ENCODE data around the gene LGR6. TPM values are rescaled to one million over a fixed set of nuclear protein-coding genes. Genes with fewer than 3 reads are reported as not detected.

Gene LGR6
- total RNA-seq, 1 experiment from 2014 or later: 0.56 TPM

DNA sequence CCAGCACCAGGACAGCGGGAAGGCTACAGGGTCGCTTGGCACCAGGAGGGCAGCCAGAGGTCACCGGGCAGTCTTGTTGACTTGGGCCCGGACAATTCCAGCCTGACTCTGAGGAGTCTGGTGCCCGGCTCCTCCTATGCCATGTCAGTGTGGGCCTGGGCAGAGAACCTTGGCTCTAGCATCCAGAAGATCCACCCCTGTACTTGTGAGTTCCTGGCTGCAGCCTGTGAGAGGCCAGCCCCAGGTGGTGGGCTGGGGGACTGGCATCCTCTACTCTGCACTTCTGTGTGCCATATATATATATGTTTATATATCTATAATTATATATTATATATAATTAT lies 21.6 kb upstream of the LGR6 start:
- H3K27ac Mint-ChIP-seq (ENCODE audit: low read depth, unreplicated experiment): no peak overlapping the region
- TF ChIP-seq, protein P1, sequence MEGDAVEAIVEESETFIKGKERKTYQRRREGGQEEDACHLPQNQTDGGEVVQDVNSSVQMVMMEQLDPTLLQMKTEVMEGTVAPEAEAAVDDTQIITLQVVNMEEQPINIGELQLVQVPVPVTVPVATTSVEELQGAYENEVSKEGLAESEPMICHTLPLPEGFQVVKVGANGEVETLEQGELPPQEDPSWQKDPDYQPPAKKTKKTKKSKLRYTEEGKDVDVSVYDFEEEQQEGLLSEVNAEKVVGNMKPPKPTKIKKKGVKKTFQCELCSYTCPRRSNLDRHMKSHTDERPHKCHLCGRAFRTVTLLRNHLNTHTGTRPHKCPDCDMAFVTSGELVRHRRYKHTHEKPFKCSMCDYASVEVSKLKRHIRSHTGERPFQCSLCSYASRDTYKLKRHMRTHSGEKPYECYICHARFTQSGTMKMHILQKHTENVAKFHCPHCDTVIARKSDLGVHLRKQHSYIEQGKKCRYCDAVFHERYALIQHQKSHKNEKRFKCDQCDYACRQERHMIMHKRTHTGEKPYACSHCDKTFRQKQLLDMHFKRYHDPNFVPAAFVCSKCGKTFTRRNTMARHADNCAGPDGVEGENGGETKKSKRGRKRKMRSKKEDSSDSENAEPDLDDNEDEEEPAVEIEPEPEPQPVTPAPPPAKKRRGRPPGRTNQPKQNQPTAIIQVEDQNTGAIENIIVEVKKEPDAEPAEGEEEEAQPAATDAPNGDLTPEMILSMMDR (IDR thresholded peaks at IDR 0.05; ENCODE audit: unreplicated experiment): no peak
- CTCF ChIA-PET: no interaction called here
- DNase-seq (ENCODE audit: unreplicated experiment): no peak
- no peaks in the 10 kb centered on the region for H3K36me3 Mint-ChIP-seq (ENCODE audit: insufficient read depth, unreplicated experiment)
- POLR2A ChIA-PET: no interaction called here
- no peak overlapping the region for H3K4me3 Mint-ChIP-seq (ENCODE audit: unreplicated experiment)
- intact Hi-C loops (cut with micrococcal nuclease): no loop called here
- H3K27me3 Mint-ChIP-seq (ENCODE audit: insufficient read depth, unreplicated experiment): no peaks in the 10 kb centered on the region
- no peaks in the 10 kb centered on the region for H3K9me3 Mint-ChIP-seq (ENCODE audit: unreplicated experiment)
- BruUV-seq (replicated peaks): no TSS peak
- H3K4me1 Mint-ChIP-seq (ENCODE audit: insufficient read depth, unreplicated experiment): no peaks in the 10 kb centered on the region

DNA sequence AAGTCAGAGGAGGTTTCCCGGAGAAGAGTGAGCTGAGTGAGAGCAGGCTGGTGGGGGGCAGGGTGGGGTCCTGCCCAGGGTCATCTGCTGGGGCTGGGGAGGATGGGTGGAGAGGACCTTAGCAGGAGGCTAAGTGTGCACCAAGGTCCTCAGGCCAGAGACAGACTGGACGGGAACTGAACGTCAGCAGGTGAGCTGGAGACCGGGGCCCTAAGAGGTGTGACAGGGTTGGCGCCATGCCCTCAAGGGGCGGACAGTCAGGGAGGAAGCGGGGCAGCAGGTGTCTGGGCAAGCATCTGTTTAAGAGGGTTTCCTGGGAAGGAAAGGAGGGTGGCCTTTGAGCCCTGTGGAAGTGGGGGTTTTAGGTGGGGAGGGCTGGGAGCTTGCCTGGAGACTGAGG lies 19.6 kb upstream of the LGR6 start:
- H3K27ac Mint-ChIP-seq (ENCODE audit: low read depth, unreplicated experiment): no peak overlapping the region
- CTCF ChIA-PET: interaction anchor here (0.6 to 4.8 kb wide), 8 partner anchors 11 to 851 kb away, joined by 3 to 49 read pairs (median 4); partner anchors contain the start of gene LGR6
- H3K9me3 Mint-ChIP-seq (ENCODE audit: unreplicated experiment): no peaks in the 10 kb centered on the region

DNA sequence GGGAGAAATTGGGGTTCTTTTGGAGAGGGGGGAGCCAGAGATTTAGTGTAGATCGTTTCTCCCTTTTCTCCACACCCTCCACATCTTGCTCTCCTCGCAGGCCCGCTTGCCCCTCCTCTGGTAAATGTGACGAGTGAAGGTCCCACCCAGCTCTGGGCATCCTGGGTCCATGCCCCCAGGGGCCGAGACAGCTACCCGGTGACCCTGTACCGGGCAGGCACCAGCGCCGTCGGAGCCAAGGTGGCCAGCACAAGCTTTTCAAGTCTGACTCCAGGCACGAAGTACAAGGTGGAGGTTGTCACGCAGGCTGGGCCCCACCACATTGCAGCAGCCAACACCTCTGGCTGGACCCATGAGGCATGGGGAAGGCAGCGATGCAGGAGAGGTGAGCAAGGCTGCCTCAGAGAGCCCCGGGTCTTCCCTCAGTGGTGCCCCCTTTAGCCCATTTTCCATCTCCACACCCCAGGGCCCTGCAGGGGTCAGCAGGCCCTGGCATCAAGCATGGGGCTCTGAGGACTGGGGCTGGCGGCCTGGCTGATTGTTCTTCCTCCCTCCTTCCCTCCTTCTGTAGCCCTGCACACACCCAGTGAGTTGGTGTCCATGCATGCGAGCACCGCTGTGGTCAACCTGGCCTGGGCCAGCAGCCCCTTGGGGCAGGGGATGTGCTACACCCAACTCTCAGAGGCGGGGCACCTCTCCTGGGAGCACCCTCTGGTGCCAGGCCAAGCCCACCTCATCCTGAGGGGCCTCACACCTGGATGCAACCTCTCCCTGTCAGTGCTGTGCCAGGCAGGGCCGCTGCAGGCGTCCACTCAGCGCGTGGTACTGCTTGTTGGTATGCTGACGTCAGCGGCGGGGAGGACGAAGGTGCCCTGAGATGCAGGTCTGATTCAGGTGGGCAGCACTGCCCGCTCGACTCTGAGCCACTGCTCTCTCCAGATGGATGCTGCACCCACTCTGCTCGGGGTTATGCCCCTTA lies 16.4 kb upstream of the LGR6 start:
- Mint-ChIP-seq H3K9me3 (ENCODE audit: unreplicated experiment) (no peaks in the 10 kb centered on the region), H3K4me3 (ENCODE audit: unreplicated experiment) (no peak overlapping the region), H3K36me3 (ENCODE audit: insufficient read depth, unreplicated experiment) (no peaks in the 10 kb centered on the region), H3K27me3 (ENCODE audit: insufficient read depth, unreplicated experiment) (peaks cover 24% of the 10 kb centered on the region), H3K27ac (ENCODE audit: low read depth, unreplicated experiment) (no peak overlapping the region), H3K4me1 (ENCODE audit: insufficient read depth, unreplicated experiment) (no peaks in the 10 kb centered on the region)
- CTCF ChIA-PET: interaction anchor here (0.7 to 4.8 kb wide), 5 partner anchors 8 to 520 kb away, joined by 3 to 49 read pairs (median 15); partner anchors contain the start of gene LGR6
- POLR2A ChIA-PET: interaction anchor here (0.6 kb wide), 1 partner anchor 51 kb away, joined by 3 read pairs; no protein-coding TSS in a partner anchor
- no TSS peak for BruUV-seq (replicated peaks)
- DNase-seq (ENCODE audit: unreplicated experiment): no peak
- TF ChIP-seq, protein P1 (IDR thresholded peaks at IDR 0.05; ENCODE audit: unreplicated experiment): peak; percentile 12
- intact Hi-C loops (cut with micrococcal nuclease): no loop called here

More for the DNA sequence above, 19.6 kb upstream of the LGR6 start:
- BruUV-seq (replicated peaks): no TSS peak
- no peaks in the 10 kb centered on the region for H3K4me1 Mint-ChIP-seq (ENCODE audit: insufficient read depth, unreplicated experiment)
- H3K36me3 Mint-ChIP-seq (ENCODE audit: insufficient read depth, unreplicated experiment): no peaks in the 10 kb centered on the region
- H3K27me3 Mint-ChIP-seq (ENCODE audit: insufficient read depth, unreplicated experiment): peaks cover 13% of the 10 kb centered on the region
- POLR2A ChIA-PET: interaction anchor here (1.0 kb wide), 1 partner anchor 20 kb away, joined by 3 read pairs; no protein-coding TSS in a partner anchor
- intact Hi-C loops (cut with micrococcal nuclease): no loop called here
- no peak overlapping the region for H3K4me3 Mint-ChIP-seq (ENCODE audit: unreplicated experiment)
- TF ChIP-seq, protein P1 (IDR thresholded peaks at IDR 0.05; ENCODE audit: unreplicated experiment): no peak
- no peak for DNase-seq (ENCODE audit: unreplicated experiment)

All from MCF 10A (cell line).